Vagina (tissue), 2 donors: ENCODE data around the gene TTC16. TPM values are rescaled to one million over a fixed set of nuclear protein-coding genes. Genes with fewer than 3 reads are reported as not detected.

Experiments used
- DNase-seq, 2 donors: peaks; one replicate each; pipeline ENCODE4 v3.0.0-alpha.2; 2017; ENCODE audit errors: extremely low spot score in 2 of 2
- H3K27ac ChIP-seq: fragments of 200-600 bp; sonication (generic); one replicate; pipeline ENCODE4 v1.5.1; 2019
- H3K27me3 ChIP-seq: fragments of 200-600 bp; sonication (generic); one replicate; pipeline ENCODE4 v1.5.1; 2019
- H3K36me3 ChIP-seq, 2 donors: fragments of 200-600 bp; sonication (generic); one replicate each; pipeline ENCODE4 v1.5.1; 2017 to 2019
- H3K4me1 ChIP-seq: fragments of 200-600 bp; sonication (generic); one replicate; pipeline ENCODE4 v1.5.1; 2019
- H3K4me3 ChIP-seq, 2 donors: fragments of 200-600 bp; sonication (generic); 1 replicate in 1 of 2; 2 replicates in 1 of 2; pipeline ENCODE4 v1.5.1; 2016 to 2019
- H3K9me3 ChIP-seq: fragments of 200-600 bp; sonication (generic); one replicate; pipeline ENCODE4 v1.5.1; 2019
- CTCF ChIP-seq, 3 experiments: fragments of 450-650 bp in 2 of 3; fragments of 200-600 bp in 1 of 3; sonication (generic) in 1 of 3; IDR thresholded peaks; one replicate each; pipeline ENCODE4 v1.5.1; 2017 to 2019; ENCODE audit warnings: antibody characterized with exemption in 3 of 3, mild to moderate bottlenecking in 2 of 3, moderate library complexity in 2 of 3
- POLR2A ChIP-seq, 2 donors: fragments of 450-650 bp; IDR thresholded peaks; one replicate each; pipeline ENCODE4 v1.6.1; 2017; ENCODE audit warnings: antibody characterized with exemption in 2 of 2, mild to moderate bottlenecking in 2 of 2, moderate library complexity in 2 of 2
- POLR2AphosphoS5 ChIP-seq, 2 donors: sonication (generic); formaldehyde crosslinking; IDR thresholded peaks; one replicate each; pipeline ENCODE4 v1.9.0; 2017; ENCODE audit warnings: antibody characterized with exemption in 2 of 2, mild to moderate bottlenecking in 2 of 2, low read depth in 1 of 2; ENCODE audit not compliant: insufficient read depth in 1 of 2
- intact Hi-C: fragments of 100-400 bp; cut with DNase I; formaldehyde crosslinking; loops from one replicate; pipeline ENCODE4 v1.15.1; 2023
- total RNA-seq: library from RNA; depleted of rRNA; stranded (reverse); fragments of >200 nt; gene quantifications from one replicate; pipeline ENCODE4 v1.2.3, GENCODE V29; 2016

TTC16 gene
- total RNA-seq, 1 donor from 2014 or later, result 0.25 TPM

DNA sequence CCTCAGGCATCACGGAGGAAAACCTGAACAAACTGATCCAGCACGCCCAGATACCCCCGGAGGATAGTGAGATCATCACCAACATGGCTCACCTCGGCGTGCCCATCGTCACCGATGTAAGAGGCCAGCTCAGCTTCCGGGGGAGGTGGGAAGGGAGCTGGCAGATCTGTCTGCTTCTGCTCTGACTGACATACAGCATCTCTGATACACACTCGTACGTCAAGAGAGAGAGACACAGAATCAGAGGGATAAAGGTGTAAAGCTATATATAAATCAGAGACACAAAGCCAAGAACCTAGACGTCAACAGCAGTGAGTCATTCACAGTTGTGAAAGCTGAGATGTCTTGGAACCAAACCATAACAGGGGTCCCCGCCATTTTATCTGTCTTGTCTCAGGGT, 39.2 kb upstream of the TTC16 start:
- H3K4me1 ChIP-seq, result no peaks in the 10 kb centered on the region
- TF ChIP-seq POLR2A (IDR thresholded peaks at IDR 0.05) (no peak), CTCF (IDR thresholded peaks at IDR 0.05) (no peak), POLR2AphosphoS5 (IDR thresholded peaks at IDR 0.05; ENCODE audit: insufficient read depth in 1 of 2, low read depth in 1 of 2) (no peak)
- no peak overlapping the region for H3K27ac ChIP-seq
- no peak for DNase-seq
- peaks cover 0 to 65% of the 10 kb centered on the region in 2 donors for H3K36me3 ChIP-seq
- intact Hi-C loops, result no loop called here
- no peak overlapping the region for H3K4me3 ChIP-seq
- H3K9me3 ChIP-seq, result no peaks in the 10 kb centered on the region
- no peaks in the 10 kb centered on the region for H3K27me3 ChIP-seq

GRCh38 chr9:127679506-127679905, 36.4 kb upstream of the TTC16 start:
- no peak for TF ChIP-seq CTCF (IDR thresholded peaks at IDR 0.05)
- TF ChIP-seq POLR2A (IDR thresholded peaks at IDR 0.05), result no peak
- TF ChIP-seq POLR2AphosphoS5 (IDR thresholded peaks at IDR 0.05; ENCODE audit: insufficient read depth in 1 of 2, low read depth in 1 of 2), result no peak
- intact Hi-C loops, result no loop called here
- H3K4me1 ChIP-seq, result no peaks in the 10 kb centered on the region
- no peaks in the 10 kb centered on the region for H3K27me3 ChIP-seq
- H3K4me3 ChIP-seq, result no peak overlapping the region
- H3K27ac ChIP-seq, result no peak overlapping the region
- H3K9me3 ChIP-seq, result no peaks in the 10 kb centered on the region
- H3K36me3 ChIP-seq, result peaks cover 0 to 63% of the 10 kb centered on the region in 2 donors
- no peak for DNase-seq

GRCh38 chr9:127680226-127680625, 35.7 kb upstream of the TTC16 start:
- Histone ChIP-seq H3K27ac (no peak overlapping the region), H3K9me3 (no peaks in the 10 kb centered on the region), H3K36me3 (peaks cover 0 to 63% of the 10 kb centered on the region in 2 donors), H3K27me3 (no peaks in the 10 kb centered on the region), H3K4me1 (no peaks in the 10 kb centered on the region), H3K4me3 (no peak overlapping the region)
- intact Hi-C loops, result no loop called here
- no peak for DNase-seq
- TF ChIP-seq POLR2A (IDR thresholded peaks at IDR 0.05), result no peak
- TF ChIP-seq POLR2AphosphoS5 (IDR thresholded peaks at IDR 0.05; ENCODE audit: insufficient read depth in 1 of 2, low read depth in 1 of 2), result no peak
- TF ChIP-seq CTCF (IDR thresholded peaks at IDR 0.05), result no peak

DNA sequence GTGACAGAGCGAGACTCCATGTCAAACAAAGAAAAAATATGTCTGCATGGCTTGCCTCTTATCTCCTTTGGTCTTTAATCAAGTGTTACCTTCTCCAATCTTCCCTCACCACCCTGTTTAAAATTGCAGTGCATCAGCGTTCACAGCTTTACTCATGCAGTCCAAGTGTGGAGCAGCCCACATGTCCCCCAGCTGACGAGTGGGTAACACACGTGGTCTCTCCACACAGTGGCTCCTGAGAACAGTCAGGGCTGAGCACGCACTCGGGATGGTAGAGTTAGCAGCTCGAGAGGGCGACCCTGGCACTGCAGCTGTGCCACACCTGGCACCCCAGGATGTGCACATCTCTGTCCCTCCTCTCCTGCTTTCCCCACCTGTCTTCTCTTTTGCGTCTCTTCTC, 35.0 kb upstream of the TTC16 start:
- no peak for DNase-seq
- intact Hi-C loops, result no loop called here
- Histone ChIP-seq H3K36me3 (peaks cover 0 to 62% of the 10 kb centered on the region in 2 donors), H3K27me3 (no peaks in the 10 kb centered on the region), H3K4me1 (no peaks in the 10 kb centered on the region), H3K9me3 (no peaks in the 10 kb centered on the region), H3K27ac (no peak overlapping the region), H3K4me3 (no peak overlapping the region)
- TF ChIP-seq POLR2A (IDR thresholded peaks at IDR 0.05) (no peak), CTCF (IDR thresholded peaks at IDR 0.05) (no peak), POLR2AphosphoS5 (IDR thresholded peaks at IDR 0.05; ENCODE audit: insufficient read depth in 1 of 2, low read depth in 1 of 2) (no peak)

GRCh38 chr9:127682351-127683136, 33.3 kb upstream of the TTC16 start:
- Histone ChIP-seq H3K36me3 (peaks cover 0 to 58% of the 10 kb centered on the region in 2 donors), H3K27me3 (no peaks in the 10 kb centered on the region), H3K4me1 (no peaks in the 10 kb centered on the region), H3K4me3 (no peak overlapping the region), H3K9me3 (no peaks in the 10 kb centered on the region), H3K27ac (no peak overlapping the region)
- intact Hi-C loops, result no loop called here
- DNase-seq, result no peak
- TF ChIP-seq CTCF (IDR thresholded peaks at IDR 0.05) (no peak), POLR2A (IDR thresholded peaks at IDR 0.05) (no peak), POLR2AphosphoS5 (IDR thresholded peaks at IDR 0.05; ENCODE audit: insufficient read depth in 1 of 2, low read depth in 1 of 2) (no peak)
